Stimulated activated CD4-positive, alpha-beta T cell treated with anti-CD3 and anti-CD28 coated beads, Interleukin-4, amount 100 ng/mL, for 4 hours (primary cell): ENCODE measurements around the gene RTP5.
"Not testable (repeated sequence)": the region's sequence is repeated elsewhere in the genome, so short reads cannot be mapped to it uniquely, and the experiment has no call there.

ENCODE experiments used
- DNase-seq, 2 experiments: peaks; one replicate each; pipeline ENCODE4 v3.0.0-alpha.2; 2020

The RTP5 gene

GRCh38 chr2:241904011-241904718 is 34.6 kb downstream of the RTP5 start:
- no peak for DNase-seq

- DNase-seq: no peak
Measured at GRCh38 chr2:241904791-241905710, 35.5 kb downstream of the RTP5 start.

GRCh38 chr2:241905716-241906377 is 36.3 kb downstream of the RTP5 start:
- DNase-seq: no peak

- DNase-seq: not testable (repeated sequence)
Measured at GRCh38 chr2:241906378-241906770, 36.8 kb downstream of the RTP5 start.

GRCh38 chr2:241906826-241907570 is 37.5 kb downstream of the RTP5 start:
- no peak for DNase-seq

- DNase-seq: not testable (repeated sequence)
Measured at GRCh38 chr2:241907831-241908230, 38.3 kb downstream of the RTP5 start.

- DNase-seq: no peak
Measured at GRCh38 chr2:241908686-241909420, 39.3 kb downstream of the RTP5 start.

- no peak for DNase-seq
Measured at GRCh38 chr2:241909769-241910168, 40.2 kb downstream of the RTP5 start.

- no peak for DNase-seq
Measured at GRCh38 chr2:241910604-241911520, 41.3 kb downstream of the RTP5 start.

GRCh38 chr2:241911551-241911950 is 42.0 kb downstream of the RTP5 start:
- DNase-seq: no peak

GRCh38 chr2:241912021-241912555 is 42.6 kb downstream of the RTP5 start:
- no peak for DNase-seq

GRCh38 chr2:241913703-241914102 is 44.2 kb downstream of the RTP5 start:
- no peak for DNase-seq

- no peak for DNase-seq
Measured at GRCh38 chr2:241914542-241914941, 45.0 kb downstream of the RTP5 start.

GRCh38 chr2:241921631-241922030 is 52.1 kb downstream of the RTP5 start:
- not testable (repeated sequence) for DNase-seq

- no peak for DNase-seq
Measured at GRCh38 chr2:241922411-241922810, 52.9 kb downstream of the RTP5 start.

- not testable (repeated sequence) for DNase-seq
Measured at GRCh38 chr2:241922816-241923601, 53.5 kb downstream of the RTP5 start.
